Measurements from ENCODE around the gene DBN1.
A peak's percentile ranks its signal among the peaks of the same experiment; 100 is the strongest.

DBN1 gene

GRCh38 chr5:177440211-177440989 is 33.0 kb downstream of the DBN1 start:
- no peak for TF ChIP-seq CTCF (conservative IDR thresholded peaks at IDR 0.05; ENCODE audit: low read depth)
- ChIA-PET CTCF (interaction anchor here (0.6 to 12.5 kb wide), 5 partner anchors 11 to 122 kb away, joined by 3 to 148 read pairs (median 4); no protein-coding TSS in a partner anchor), POLR2A (ENCODE audit: low non-redundant PET) (no interaction called here)
- DNase-seq (ENCODE audit: low spot score), result no peak
- peak overlapping the region; percentile 88 for H3K27ac ChIP-seq

- no peak for DNase-seq (ENCODE audit: low spot score)
- CTCF ChIA-PET, result interaction anchor here (0.5 to 12.5 kb wide), 3 partner anchors 14 to 36 kb away, joined by 3 to 148 read pairs (median 4); no protein-coding TSS in a partner anchor
- no peak overlapping the region for H3K27ac ChIP-seq
- POLR2A ChIA-PET (ENCODE audit: low non-redundant PET), result no interaction called here
- no peak for TF ChIP-seq CTCF (conservative IDR thresholded peaks at IDR 0.05; ENCODE audit: low read depth)
These were observed 33.8 kb downstream of the DBN1 start for GRCh38 chr5:177439518-177440053.

GRCh38 chr5:177438468-177438867 is 35.0 kb downstream of the DBN1 start:
- peak overlapping the region; percentile 94 for H3K27ac ChIP-seq
- no peak for DNase-seq (ENCODE audit: low spot score)
- ChIA-PET CTCF (interaction anchor here (12.5 kb wide), 1 partner anchor 35 kb away, joined by 148 read pairs; no protein-coding TSS in a partner anchor), POLR2A (ENCODE audit: low non-redundant PET) (no interaction called here)
- no peak for TF ChIP-seq CTCF (conservative IDR thresholded peaks at IDR 0.05; ENCODE audit: low read depth)

- CTCF ChIA-PET, result interaction anchor here (0.7 to 2.1 kb wide), 4 partner anchors 10 to 686 kb away, joined by 3 to 7 read pairs (median 4); no protein-coding TSS in a partner anchor
- peak overlapping the region; percentile 94 for H3K27ac ChIP-seq
- DNase-seq (ENCODE audit: low spot score), result no peak
- POLR2A ChIA-PET (ENCODE audit: low non-redundant PET), result no interaction called here
- no peak for TF ChIP-seq CTCF (conservative IDR thresholded peaks at IDR 0.05; ENCODE audit: low read depth)
These were observed 35.8 kb downstream of the DBN1 start for GRCh38 chr5:177437623-177438022.

GRCh38 chr5:177435847-177436536 is 37.4 kb downstream of the DBN1 start:
- POLR2A ChIA-PET (ENCODE audit: low non-redundant PET), result no interaction called here
- H3K27ac ChIP-seq, result peak overlapping the region; percentile 94
- CTCF ChIA-PET, result interaction anchor here (1.7 to 2.1 kb wide), 2 partner anchors 12 to 19 kb away, joined by 4 to 7 read pairs; no protein-coding TSS in a partner anchor
- TF ChIP-seq CTCF (conservative IDR thresholded peaks at IDR 0.05; ENCODE audit: low read depth), result no peak
- DNase-seq (ENCODE audit: low spot score), result no peak

All from RWPE1 (cell line).